Measurements from ENCODE around the gene KPRP. TPM values are rescaled to one million over a fixed set of nuclear protein-coding genes. Genes with fewer than 3 reads are reported as not detected.

Gene KPRP
- under 1 TPM in 1 of 4 donors, not detected in 3; 0.17 TPM for total RNA-seq
- not detected for polyA plus RNA-seq
- long read RNA-seq, donor 1: 0 reads
- long read RNA-seq, donor 2: 0 reads

GRCh38 chr1:152757747-152758146 is at the start of gene KPRP:
Gene KPRP (plus strand): TSS chr1:152758025. CDS start chr1:152759589, 1,564 bp downstream.
- no peak for ATAC-seq
- 31 to 47% (median 42%) methylated on average over 6 of the region's 6 CpGs for WGBS, 3 donors
- intact Hi-C loops (cut with DNase I): no loop called here

DNA sequence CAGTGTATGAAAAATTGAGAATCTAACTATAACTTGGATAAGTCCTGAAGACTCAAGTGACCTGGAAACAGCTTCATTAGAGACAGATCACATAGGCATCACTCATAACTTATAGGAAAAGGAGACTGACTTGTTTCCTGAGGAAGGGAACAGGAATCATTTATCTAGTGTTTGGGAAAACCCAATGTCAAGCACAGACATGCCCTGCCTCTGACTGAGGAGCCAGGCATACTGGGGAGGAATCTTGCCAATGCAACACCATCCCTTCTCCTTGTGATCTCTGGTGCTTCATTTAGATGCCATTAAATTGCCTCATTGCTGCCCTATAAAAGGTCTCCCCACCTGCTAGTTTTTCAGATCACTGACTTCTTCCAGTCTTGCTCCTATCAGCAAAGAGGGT is 39.6 kb upstream of the KPRP start:
- TF ChIP-seq CTCF (IDR thresholded peaks at IDR 0.05): no peak
- ATAC-seq (no peak), DNase-seq (no peak)
- H3K4me1 ChIP-seq: no peaks in the 10 kb centered on the region
- H3K4me3 ChIP-seq: no peak overlapping the region
- H3K36me3 ChIP-seq (ENCODE audit: insufficient read depth in 1 of 2, low read depth in 1 of 2): no peaks in the 10 kb centered on the region
- H3K27ac ChIP-seq: no peak overlapping the region
- H3K27me3 ChIP-seq (ENCODE audit: insufficient read depth in 3 of 3, low read length in 2 of 3): no peaks in the 10 kb centered on the region
- peaks cover 9% of the 10 kb centered on the region for H3K9me3 ChIP-seq
- intact Hi-C loops (cut with DNase I): no loop called here

More at GRCh38 chr1:152757747-152758146, at the start of gene KPRP:
- DNase-seq: no peak
- Histone ChIP-seq H3K4me3 (no peak within 1 kb of the TSS), H3K4me1 (no peaks in the 10 kb centered on the region), H3K9me3 (no peaks in the 10 kb centered on the region), H3K36me3 (ENCODE audit: insufficient read depth in 1 of 2, low read depth in 1 of 2) (no peaks in the 10 kb centered on the region), H3K27ac (no peak within 1 kb of the TSS), H3K27me3 (ENCODE audit: insufficient read depth in 3 of 3, low read length in 2 of 3) (no peaks in the 10 kb centered on the region)
- TF ChIP-seq CTCF (IDR thresholded peaks at IDR 0.05): no peak

- no peaks in the 10 kb centered on the region for H3K4me1 ChIP-seq
- H3K9me3 ChIP-seq: no peaks in the 10 kb centered on the region
- DNase-seq: no peak
- H3K27ac ChIP-seq: no peak overlapping the region
- no peak overlapping the region for H3K4me3 ChIP-seq
- H3K36me3 ChIP-seq (ENCODE audit: insufficient read depth in 1 of 2, low read depth in 1 of 2): no peaks in the 10 kb centered on the region
- intact Hi-C loops (cut with DNase I): no loop called here
- TF ChIP-seq CTCF (IDR thresholded peaks at IDR 0.05): no peak
- no peak for ATAC-seq
- no peaks in the 10 kb centered on the region for H3K27me3 ChIP-seq (ENCODE audit: insufficient read depth in 3 of 3, low read length in 2 of 3)
Observed at GRCh38 chr1:152725261-152725660, 32.6 kb upstream of the KPRP start.

- no peak for DNase-seq
- intact Hi-C loops (cut with DNase I): no loop called here
- H3K36me3 ChIP-seq (ENCODE audit: insufficient read depth in 1 of 2, low read depth in 1 of 2): no peaks in the 10 kb centered on the region
- H3K27me3 ChIP-seq (ENCODE audit: insufficient read depth in 3 of 3, low read length in 2 of 3): no peaks in the 10 kb centered on the region
- no peaks in the 10 kb centered on the region for H3K4me1 ChIP-seq
- no peaks in the 10 kb centered on the region for H3K9me3 ChIP-seq
- 81 to 93% (median 82%) methylated on average over 1 of the region's 1 CpG for WGBS, 3 donors
- H3K4me3 ChIP-seq: no peak overlapping the region
- ATAC-seq: no peak
- no peak for TF ChIP-seq CTCF (IDR thresholded peaks at IDR 0.05)
- H3K27ac ChIP-seq: no peak overlapping the region
Observed at GRCh38 chr1:152728986-152729385, 28.8 kb upstream of the KPRP start.

GRCh38 chr1:152735648-152736047 is 22.2 kb upstream of the KPRP start:
- Histone ChIP-seq H3K36me3 (ENCODE audit: insufficient read depth in 1 of 2, low read depth in 1 of 2) (no peaks in the 10 kb centered on the region), H3K9me3 (no peaks in the 10 kb centered on the region), H3K27me3 (ENCODE audit: insufficient read depth in 3 of 3, low read length in 2 of 3) (no peaks in the 10 kb centered on the region), H3K27ac (no peak overlapping the region), H3K4me1 (no peaks in the 10 kb centered on the region), H3K4me3 (no peak overlapping the region)
- DNase-seq: no peak
- TF ChIP-seq CTCF (IDR thresholded peaks at IDR 0.05): no peak
- WGBS, 3 donors: 6 to 17% (median 15%) methylated on average over 1 of the region's 1 CpG
- intact Hi-C loops (cut with DNase I): no loop called here
- ATAC-seq: no peak

Data from psoas muscle (tissue), 8 donors.